SU-DHL-6 (cell line): ENCODE results near the gene AGBL4.

Source experiments
- CTCF ChIP-seq: fragments of 200-600 bp; sonication (generic); IDR thresholded peaks from one replicate; pipeline ENCODE4 v1.5.1; 2017; ENCODE audit warnings: antibody characterized with exemption, mild to moderate bottlenecking, low read length, moderate library complexity; ENCODE audit not compliant: insufficient read depth, poor library complexity, severe bottlenecking
- EZH2phosphoT487 ChIP-seq: fragments of 200-600 bp; sonication (generic), shearing (Covaris generic); conservative IDR thresholded peaks from 2 replicates; pipeline ENCODE4 v1.6.1; 2018; ENCODE audit warnings: mild to moderate bottlenecking, antibody characterized with exemption, low read length, moderate library complexity, mixed read lengths

DNA sequence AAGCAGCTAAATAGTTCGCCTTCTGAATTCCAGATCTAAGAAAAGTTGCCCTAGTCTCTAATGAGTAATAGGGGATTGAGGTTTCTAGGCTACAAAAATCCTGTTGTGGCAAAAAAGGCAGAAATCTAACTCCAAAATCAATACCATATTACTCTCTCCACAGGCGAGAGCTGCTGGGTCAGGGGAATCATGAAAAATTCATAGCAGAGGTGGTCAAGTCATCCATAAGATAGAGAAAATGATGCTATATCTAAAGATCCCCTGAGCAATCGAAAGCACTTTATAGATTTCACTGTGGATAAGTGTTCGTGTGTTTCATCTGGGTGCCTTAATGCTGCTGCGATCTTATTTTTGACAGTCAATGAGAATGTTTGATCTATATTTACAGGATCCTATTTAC, 417.7 kb downstream of the AGBL4 start:
- TF ChIP-seq CTCF (no peak), EZH2phosphoT487 (no peak)
